DND-41 (cell line): Measurements from ENCODE around the gene ACER3.

Experiments used
- CTCF ChIP-seq: IDR thresholded peaks from 2 replicates; pipeline ENCODE4 v1.5.1; 2012; ENCODE audit warnings: borderline replicate concordance, low read length, moderate library complexity, mild to moderate bottlenecking; ENCODE audit not compliant: poor library complexity, severe bottlenecking; ENCODE audit errors: extremely low read depth
- EZH2 ChIP-seq: IDR thresholded peaks from 3 replicates; pipeline ENCODE4 v1.6.1; 2012; ENCODE audit warnings: borderline replicate concordance, low read depth, mild to moderate bottlenecking, moderate library complexity, low read length, inconsistent platforms; ENCODE audit not compliant: severe bottlenecking

DNA sequence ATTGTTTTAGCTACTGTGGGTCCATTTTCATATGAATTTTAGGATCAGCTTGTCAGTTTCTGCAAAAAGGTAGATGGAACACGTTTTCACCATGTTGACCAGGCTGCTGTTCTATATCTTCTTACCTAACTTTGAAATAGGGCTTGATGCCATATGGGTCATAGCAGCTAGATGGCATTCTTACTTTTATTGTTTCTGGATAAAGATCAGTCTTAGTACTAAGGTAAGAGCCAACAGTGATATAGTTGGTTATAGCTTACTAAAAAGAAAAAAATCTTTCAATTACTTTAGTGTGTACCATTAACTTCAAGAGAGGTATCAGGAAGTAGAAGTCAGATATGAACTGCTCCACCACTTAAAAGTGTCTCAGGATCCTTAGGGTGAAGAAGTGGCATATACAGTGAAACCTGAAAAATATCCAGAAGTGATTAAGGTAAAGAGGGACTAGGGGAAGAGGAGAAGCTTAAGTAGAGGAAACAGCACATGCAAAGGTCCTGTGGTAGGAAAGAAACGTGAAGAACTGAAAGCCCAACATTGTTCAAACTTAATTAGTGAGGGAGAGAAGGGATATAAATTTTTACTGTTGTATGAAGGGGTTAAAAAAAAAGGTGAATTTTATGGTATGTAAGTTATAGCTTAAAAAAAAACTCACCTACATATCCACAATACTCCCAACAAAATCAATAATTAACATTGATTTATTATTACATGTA lies 113.6 kb downstream of the ACER3 start:
- TF ChIP-seq CTCF, result no peak
- no peak for TF ChIP-seq EZH2
